Peyer's patch (tissue), 4 donors: ENCODE measurements around the gene COL17A1.

Source experiments
- POLR2A ChIP-seq, 2 donors: fragments of 450-650 bp; IDR thresholded peaks; one replicate each; pipeline ENCODE4 v1.5.1; 2017; ENCODE audit warnings: antibody characterized with exemption in 2 of 2, mild to moderate bottlenecking in 2 of 2, moderate library complexity in 2 of 2
- TF ChIP-seq, protein P1 (sequence below), 6 experiments: fragments of 450-650 bp in 4 of 6; fragments of 200-600 bp in 2 of 6; sonication (generic) in 1 of 6; IDR thresholded peaks; one replicate each; pipeline ENCODE4 v1.5.1; 2017 to 2019; ENCODE audit warnings: antibody characterized with exemption in 6 of 6, mild to moderate bottlenecking in 3 of 6, moderate library complexity in 1 of 6

DNA sequence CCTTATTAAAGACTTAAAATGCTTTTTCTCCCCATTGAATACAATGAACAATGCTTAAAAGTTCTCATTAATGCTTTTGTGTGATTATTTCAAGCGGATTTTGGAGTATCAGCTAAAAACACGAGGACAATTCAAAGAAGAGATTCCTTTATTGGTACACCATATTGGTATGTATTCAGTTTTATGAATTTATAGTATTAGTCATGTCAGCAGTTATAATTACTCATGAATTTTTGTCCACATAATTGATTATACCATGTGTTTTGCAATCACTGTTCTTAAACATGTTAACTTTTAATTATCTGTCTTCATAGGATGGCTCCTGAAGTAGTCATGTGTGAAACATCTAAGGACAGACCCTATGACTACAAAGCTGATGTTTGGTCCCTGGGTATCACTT is 86.9 kb downstream of the COL17A1 start:
- TF ChIP-seq, protein P1, sequence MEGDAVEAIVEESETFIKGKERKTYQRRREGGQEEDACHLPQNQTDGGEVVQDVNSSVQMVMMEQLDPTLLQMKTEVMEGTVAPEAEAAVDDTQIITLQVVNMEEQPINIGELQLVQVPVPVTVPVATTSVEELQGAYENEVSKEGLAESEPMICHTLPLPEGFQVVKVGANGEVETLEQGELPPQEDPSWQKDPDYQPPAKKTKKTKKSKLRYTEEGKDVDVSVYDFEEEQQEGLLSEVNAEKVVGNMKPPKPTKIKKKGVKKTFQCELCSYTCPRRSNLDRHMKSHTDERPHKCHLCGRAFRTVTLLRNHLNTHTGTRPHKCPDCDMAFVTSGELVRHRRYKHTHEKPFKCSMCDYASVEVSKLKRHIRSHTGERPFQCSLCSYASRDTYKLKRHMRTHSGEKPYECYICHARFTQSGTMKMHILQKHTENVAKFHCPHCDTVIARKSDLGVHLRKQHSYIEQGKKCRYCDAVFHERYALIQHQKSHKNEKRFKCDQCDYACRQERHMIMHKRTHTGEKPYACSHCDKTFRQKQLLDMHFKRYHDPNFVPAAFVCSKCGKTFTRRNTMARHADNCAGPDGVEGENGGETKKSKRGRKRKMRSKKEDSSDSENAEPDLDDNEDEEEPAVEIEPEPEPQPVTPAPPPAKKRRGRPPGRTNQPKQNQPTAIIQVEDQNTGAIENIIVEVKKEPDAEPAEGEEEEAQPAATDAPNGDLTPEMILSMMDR (IDR thresholded peaks at IDR 0.05): no peak
- no peak for TF ChIP-seq POLR2A (IDR thresholded peaks at IDR 0.05)
